GM18505 (cell line): ENCODE measurements around the gene LGALS7.
"Not testable (repeated sequence)": the region's sequence is repeated elsewhere in the genome, so short reads cannot be mapped to it uniquely, and the experiment has no call there.

ENCODE experiments used
- ATAC-seq: cut with Tn5 transposase; IDR thresholded peaks from one replicate; pipeline ENCODE4 v1.9.1; 2021; ENCODE audit not compliant: unreplicated experiment
- POLR2A ChIP-seq: IDR thresholded peaks from 4 replicates; pipeline ENCODE4 v1.6.1; 2011; ENCODE audit warnings: borderline replicate concordance; ENCODE audit not compliant: insufficient read depth, insufficient read length; ENCODE audit errors: extremely low read depth

LGALS7 gene

GRCh38 chr19:38769635-38770211 is 3.6 kb downstream of the LGALS7 start:
- peak; percentile 68 for TF ChIP-seq POLR2A
- ATAC-seq, result peak; percentile 76

- no peak for TF ChIP-seq POLR2A
- no peak for ATAC-seq
Measured at GRCh38 chr19:38766276-38767047, 6.9 kb downstream of the LGALS7 start.

- TF ChIP-seq POLR2A, result no peak
- ATAC-seq, result no peak
Measured at GRCh38 chr19:38765214-38765613, 8.1 kb downstream of the LGALS7 start.

GRCh38 chr19:38763795-38764220 is 9.5 kb downstream of the LGALS7 start:
- no peak for ATAC-seq

GRCh38 chr19:38761884-38762389 is 11.4 kb downstream of the LGALS7 start:
- not testable (repeated sequence) for ATAC-seq

More at GRCh38 chr19:38763795-38764220, 9.5 kb downstream of the LGALS7 start:
- no peak for TF ChIP-seq POLR2A

GRCh38 chr19:38760805-38761517 is 12.4 kb downstream of the LGALS7 start:
- ATAC-seq, result not testable (repeated sequence)

- no peak for ATAC-seq
- TF ChIP-seq POLR2A, result no peak
Measured at GRCh38 chr19:38759590-38760003, 13.7 kb downstream of the LGALS7 start.

GRCh38 chr19:38754196-38754595 is 19.1 kb downstream of the LGALS7 start:
- not testable (repeated sequence) for ATAC-seq

- ATAC-seq, result not testable (repeated sequence)
Measured at GRCh38 chr19:38753783-38754182, 19.5 kb downstream of the LGALS7 start.

GRCh38 chr19:38745316-38745715 is 28.0 kb downstream of the LGALS7 start:
- ATAC-seq, result no peak
- TF ChIP-seq POLR2A, result no peak

- ATAC-seq, result no peak
- TF ChIP-seq POLR2A, result no peak
Measured at GRCh38 chr19:38744874-38745273, 28.4 kb downstream of the LGALS7 start.

GRCh38 chr19:38744298-38744681 is 29.0 kb downstream of the LGALS7 start, which contains the start of gene CAPN12:
TSS of gene CAPN12 (minus strand) at chr19:38744474. CDS start at chr19:38744165, 309 bp downstream.
- no peak for ATAC-seq

GRCh38 chr19:38743394-38744297 is 29.7 kb downstream of the LGALS7 start:
- no peak for TF ChIP-seq POLR2A
- ATAC-seq, result no peak

More at GRCh38 chr19:38744298-38744681, 29.0 kb downstream of the LGALS7 start, which contains the start of gene CAPN12:
- TF ChIP-seq POLR2A, result no peak
